ENCODE data around the gene AGBL1.

AGBL1 gene

DNA sequence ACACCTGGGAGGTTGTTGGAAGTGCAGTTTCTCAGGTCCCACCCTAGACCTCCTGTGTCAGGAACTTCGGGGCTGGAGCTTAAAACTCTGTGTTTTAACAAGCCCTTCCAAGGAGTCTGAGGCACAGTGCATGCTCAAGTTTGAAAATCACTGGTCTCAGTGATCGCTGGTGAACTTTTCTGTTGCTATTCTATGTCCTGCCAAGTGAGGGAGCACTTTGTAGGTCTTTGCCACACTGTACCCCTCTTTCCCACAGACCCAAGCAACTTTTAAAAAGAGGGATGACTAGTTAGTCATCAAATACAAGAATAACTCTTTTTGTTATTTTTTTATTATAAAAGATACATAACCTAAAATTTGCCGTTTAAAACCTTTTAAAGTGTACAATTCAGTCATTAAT is 133.7 kb downstream of the AGBL1 start:
- no peak for DNase-seq (ENCODE audit: extremely low spot score)
- ChIA-PET CTCF (no interaction called here), POLR2A (no interaction called here)
- TF ChIP-seq, protein P1, sequence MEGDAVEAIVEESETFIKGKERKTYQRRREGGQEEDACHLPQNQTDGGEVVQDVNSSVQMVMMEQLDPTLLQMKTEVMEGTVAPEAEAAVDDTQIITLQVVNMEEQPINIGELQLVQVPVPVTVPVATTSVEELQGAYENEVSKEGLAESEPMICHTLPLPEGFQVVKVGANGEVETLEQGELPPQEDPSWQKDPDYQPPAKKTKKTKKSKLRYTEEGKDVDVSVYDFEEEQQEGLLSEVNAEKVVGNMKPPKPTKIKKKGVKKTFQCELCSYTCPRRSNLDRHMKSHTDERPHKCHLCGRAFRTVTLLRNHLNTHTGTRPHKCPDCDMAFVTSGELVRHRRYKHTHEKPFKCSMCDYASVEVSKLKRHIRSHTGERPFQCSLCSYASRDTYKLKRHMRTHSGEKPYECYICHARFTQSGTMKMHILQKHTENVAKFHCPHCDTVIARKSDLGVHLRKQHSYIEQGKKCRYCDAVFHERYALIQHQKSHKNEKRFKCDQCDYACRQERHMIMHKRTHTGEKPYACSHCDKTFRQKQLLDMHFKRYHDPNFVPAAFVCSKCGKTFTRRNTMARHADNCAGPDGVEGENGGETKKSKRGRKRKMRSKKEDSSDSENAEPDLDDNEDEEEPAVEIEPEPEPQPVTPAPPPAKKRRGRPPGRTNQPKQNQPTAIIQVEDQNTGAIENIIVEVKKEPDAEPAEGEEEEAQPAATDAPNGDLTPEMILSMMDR (IDR thresholded peaks at IDR 0.05; ENCODE audit: control extremely low read depth, extremely low read depth, low read depth, missing control alignments) = no peak

DNA sequence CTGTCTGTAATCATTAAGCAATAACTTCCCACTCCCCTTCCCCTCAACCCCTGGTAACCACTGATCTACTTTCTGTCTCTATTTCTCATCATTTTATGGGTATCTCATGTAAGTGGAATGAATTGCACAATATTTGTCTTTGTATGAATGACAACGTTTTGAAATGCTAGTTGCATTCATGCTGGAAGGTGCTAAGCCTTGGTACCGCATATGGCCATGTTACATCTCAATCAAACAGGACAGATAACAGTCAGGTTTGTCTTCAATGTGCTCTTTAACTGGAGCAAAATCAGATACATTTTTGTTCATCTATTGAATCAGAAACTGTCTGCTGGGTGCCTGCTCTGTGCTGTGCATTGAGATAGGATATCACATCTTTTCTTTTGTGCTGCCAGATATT is 134.2 kb downstream of the AGBL1 start:
- CTCF ChIA-PET = no interaction called here
- POLR2A ChIA-PET = no interaction called here
- TF ChIP-seq, protein P1 (IDR thresholded peaks at IDR 0.05; ENCODE audit: control extremely low read depth, extremely low read depth, low read depth, missing control alignments) = no peak
- no peak for DNase-seq (ENCODE audit: extremely low spot score)

DNA sequence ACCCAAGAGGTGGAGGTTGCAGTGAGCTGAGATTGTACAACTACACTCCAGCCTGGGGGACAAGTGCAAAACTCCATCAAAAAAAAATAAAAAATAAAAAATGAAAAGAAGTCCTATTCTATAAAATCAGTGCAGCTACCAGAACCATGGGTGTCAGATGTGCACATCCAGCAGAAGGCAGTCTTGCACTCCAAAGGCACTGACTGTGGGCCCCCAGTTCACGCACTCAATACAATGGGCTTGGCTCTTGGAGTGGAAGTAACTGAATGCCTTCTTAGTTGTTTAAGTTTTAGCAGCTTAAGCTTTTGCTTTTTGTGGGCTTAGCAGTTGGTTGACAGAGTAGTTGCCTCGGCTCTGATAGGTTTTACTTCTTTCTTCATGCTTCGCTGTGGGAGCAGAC is 141.4 kb downstream of the AGBL1 start:
- TF ChIP-seq, protein P1 (IDR thresholded peaks at IDR 0.05; ENCODE audit: control extremely low read depth, extremely low read depth, low read depth, missing control alignments) = no peak
- ChIA-PET POLR2A (no interaction called here), CTCF (interaction anchor here (0.8 kb wide), 1 partner anchor 11 kb away, joined by 3 read pairs; no protein-coding TSS in a partner anchor)
- no peak for DNase-seq (ENCODE audit: extremely low spot score)

DNA sequence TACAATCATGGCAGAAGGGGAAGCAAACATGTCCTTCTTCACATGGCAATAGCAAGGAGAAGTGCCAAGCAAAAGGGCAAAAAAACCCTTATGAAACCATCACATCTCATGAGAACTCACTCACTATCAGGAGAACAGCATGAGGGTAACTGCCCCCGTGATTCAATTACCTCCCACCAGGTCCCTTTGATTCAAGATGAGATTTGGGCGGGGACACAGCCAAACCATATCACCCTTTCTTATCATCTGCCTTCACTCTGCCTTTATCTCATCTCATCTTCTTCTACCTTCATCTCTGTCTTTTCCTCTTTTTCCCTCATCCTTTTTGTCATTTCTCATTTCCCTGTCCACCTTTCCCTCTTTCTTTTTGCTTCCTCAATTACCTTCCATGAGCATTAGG is 149.6 kb downstream of the AGBL1 start:
- DNase-seq (ENCODE audit: extremely low spot score) = no peak
- CTCF ChIA-PET = no interaction called here
- TF ChIP-seq, protein P1 (IDR thresholded peaks at IDR 0.05; ENCODE audit: control extremely low read depth, extremely low read depth, low read depth, missing control alignments) = no peak
- POLR2A ChIA-PET = no interaction called here

DNA sequence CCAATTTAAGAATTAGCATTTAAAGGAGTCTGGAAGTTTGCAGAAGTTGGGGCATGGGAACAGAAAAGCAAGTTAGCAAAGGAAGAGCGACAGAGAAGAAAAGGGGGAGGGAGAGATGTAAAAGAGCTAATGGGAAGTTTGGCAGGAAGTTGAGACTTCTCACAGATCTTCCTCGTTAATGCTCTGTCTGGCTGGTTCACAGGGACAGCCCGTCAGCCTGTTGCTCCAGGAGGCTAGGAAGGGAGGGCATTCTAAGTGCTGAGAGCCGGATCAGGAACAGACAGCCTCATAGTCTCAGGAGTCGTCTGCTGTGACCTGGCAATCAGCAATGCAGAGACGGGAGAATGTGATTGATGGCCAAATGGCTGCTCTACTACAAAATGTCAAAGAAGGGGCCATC is 150.3 kb downstream of the AGBL1 start:
- ChIA-PET CTCF (interaction anchor here (1.8 kb wide), 1 partner anchor 38 kb away, joined by 3 read pairs; no protein-coding TSS in a partner anchor), POLR2A (no interaction called here)
- no peak for DNase-seq (ENCODE audit: extremely low spot score)
- TF ChIP-seq, protein P1 (IDR thresholded peaks at IDR 0.05; ENCODE audit: control extremely low read depth, extremely low read depth, low read depth, missing control alignments) = no peak

DNA sequence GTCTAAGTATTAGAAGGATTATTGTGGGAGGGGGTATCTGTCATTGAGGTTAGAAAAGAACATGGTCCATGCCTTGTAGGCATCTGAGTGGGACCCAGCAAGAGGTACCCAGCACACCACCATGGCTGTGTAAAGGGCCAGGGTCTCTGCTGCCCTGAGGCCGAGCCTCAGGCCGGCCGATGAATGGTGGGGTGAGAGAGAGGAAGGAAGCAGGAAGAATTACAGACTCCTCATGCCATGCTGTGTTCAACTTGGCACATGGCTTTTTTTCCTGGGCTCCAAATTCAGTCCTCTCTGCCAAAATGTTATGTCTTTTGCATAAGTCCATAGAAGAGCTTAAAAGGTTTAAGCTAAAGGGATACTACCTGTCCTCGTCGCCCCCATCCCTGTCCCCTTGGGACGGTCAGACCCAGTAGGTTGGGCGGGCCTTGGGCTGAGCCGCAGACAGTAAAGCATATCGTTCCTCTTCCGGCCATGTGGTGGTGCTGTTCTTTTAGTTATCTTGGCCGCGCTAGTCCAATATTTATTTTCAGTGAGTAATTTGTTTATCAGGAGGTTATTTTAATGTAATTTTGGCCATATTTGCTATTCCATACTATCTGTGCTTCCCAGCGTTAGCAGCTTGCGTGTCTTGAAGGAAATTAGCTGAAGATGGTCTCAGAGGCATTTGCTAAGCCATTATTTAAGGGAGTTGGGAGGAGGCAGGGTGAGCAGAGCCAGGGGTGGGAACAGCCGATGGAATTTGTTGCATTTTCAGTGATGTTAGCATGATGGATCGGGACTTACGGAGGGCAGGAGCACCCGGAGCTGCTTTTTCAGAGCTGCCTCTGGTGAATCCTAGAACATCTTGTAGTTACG is 152.4 kb downstream of the AGBL1 start:
- ChIA-PET POLR2A (interaction anchor here (0.6 kb wide), 1 partner anchor 81 kb away, joined by 3 read pairs; no protein-coding TSS in a partner anchor), CTCF (interaction anchor here (1.0 to 2.9 kb wide), 7 partner anchors 8 to 511 kb away, joined by 3 to 21 read pairs (median 3); no protein-coding TSS in a partner anchor)
- TF ChIP-seq, protein P1 (IDR thresholded peaks at IDR 0.05; ENCODE audit: control extremely low read depth, extremely low read depth, low read depth, missing control alignments) = peak; percentile 56
- DNase-seq (ENCODE audit: extremely low spot score) = peak; percentile 39

Data from GM10248 (cell line).